Transverse colon (tissue), 4 donors: ENCODE data around the gene GBE1.

Experiments used
- CTCF ChIP-seq, 5 experiments: fragments of 200-600 bp in 3 of 5; fragments of 450-650 bp in 2 of 5; sonication (generic) in 3 of 5; IDR thresholded peaks; 1 replicate in 2 of 5; 2 replicates in 3 of 5; pipeline ENCODE4 v1.5.1; 2016 to 2017; ENCODE audit warnings: antibody characterized with exemption in 5 of 5, inconsistent platforms in 3 of 5, mild to moderate bottlenecking in 2 of 5, moderate library complexity in 1 of 5
- POLR2A ChIP-seq: fragments of 450-650 bp; IDR thresholded peaks from one replicate; pipeline ENCODE4 v1.6.1; 2016; ENCODE audit warnings: antibody characterized with exemption, mild to moderate bottlenecking, moderate library complexity
- POLR2AphosphoS5 ChIP-seq, 3 donors: sonication (generic); formaldehyde crosslinking; IDR thresholded peaks; one replicate each; pipeline ENCODE4 v1.6.1; 2016; ENCODE audit warnings: antibody characterized with exemption in 3 of 3

DNA sequence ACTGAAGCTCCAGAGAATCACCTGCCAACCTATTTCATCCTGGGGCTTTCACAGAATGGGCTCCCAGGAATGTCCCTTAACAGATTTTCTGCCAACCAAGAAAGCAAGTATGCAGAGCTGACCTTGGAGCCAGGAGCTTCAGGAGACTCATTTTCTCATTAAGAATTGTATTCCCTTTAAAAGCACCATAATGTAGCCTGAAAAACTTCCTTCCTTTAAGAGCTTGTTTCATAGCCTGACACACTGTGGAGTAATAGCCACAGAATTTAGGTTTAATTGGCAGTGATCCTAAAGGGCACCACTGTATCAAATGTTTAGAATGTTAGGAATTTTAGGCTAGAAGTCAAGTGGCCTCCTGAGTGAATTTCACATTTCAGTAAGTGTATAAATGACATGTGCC is 309.8 kb downstream of the GBE1 start:
- TF ChIP-seq POLR2AphosphoS5 (IDR thresholded peaks at IDR 0.05) (no peak), CTCF (IDR thresholded peaks at IDR 0.05) (no peak), POLR2A (no peak)
